NAMALWA (cell line): ENCODE measurements around the gene ITIH5.

Experiments used
- DNase-seq: peaks from one replicate; pipeline ENCODE4 v3.0.0-alpha.2; 2015; ENCODE audit warnings: low spot score

ITIH5 gene

DNA sequence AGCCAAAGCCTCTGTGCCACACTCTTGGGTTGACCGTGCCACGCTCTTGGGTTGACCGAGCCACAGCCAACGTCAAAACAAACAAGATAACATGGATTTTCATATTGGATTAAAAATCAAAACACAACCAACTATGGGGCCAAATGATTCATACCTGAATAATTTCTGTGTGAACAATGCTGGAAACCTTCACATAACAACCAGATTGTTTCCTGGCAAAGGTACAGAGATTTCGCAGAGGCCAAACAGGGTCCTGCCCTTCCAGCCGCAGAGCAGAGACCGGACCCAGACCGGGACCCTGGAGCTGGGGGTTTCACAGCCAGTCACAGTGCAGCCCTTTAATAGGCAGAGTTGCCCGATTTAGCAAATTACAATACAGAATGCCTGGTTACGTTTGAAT is 40.5 kb downstream of the ITIH5 start:
- no peak for DNase-seq

DNA sequence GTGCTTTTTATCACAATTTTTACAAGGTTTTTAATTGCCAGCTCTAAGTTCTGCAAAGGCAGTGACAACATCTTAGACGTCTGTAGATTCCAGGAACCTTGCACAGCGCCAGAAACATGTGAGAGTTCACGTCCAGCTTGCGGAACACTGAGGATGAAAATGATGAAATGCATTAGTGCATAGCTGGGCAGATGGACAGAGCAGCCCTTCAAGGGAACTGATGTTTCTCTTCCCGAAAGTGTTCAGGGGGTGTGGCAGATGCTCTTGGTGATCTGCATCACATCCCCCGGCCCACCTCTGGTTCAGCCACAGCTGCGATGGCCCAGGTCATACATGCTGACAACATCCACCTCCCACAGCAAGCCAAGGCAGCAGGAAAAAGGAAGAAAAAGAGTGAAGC is 40.9 kb downstream of the ITIH5 start:
- no peak for DNase-seq

DNA sequence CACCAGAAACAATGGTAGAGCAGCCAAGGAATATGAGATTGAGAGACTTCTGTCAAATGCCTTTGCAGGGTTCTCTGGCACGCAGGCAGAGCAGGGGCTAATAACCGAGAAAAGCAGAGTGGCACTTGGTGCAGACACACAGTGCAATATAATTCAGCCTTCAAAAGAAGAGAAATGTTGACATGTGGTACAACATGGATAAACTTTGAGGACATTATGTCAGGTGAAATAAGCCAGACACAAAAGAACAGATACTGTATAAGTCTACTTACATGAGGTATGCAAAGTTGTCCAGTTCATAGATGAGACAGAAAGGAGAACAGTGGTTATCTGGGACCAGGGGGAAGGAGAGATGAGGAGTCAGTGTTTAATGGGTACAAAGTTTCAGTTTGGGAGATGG is 41.8 kb downstream of the ITIH5 start:
- DNase-seq: no peak

DNA sequence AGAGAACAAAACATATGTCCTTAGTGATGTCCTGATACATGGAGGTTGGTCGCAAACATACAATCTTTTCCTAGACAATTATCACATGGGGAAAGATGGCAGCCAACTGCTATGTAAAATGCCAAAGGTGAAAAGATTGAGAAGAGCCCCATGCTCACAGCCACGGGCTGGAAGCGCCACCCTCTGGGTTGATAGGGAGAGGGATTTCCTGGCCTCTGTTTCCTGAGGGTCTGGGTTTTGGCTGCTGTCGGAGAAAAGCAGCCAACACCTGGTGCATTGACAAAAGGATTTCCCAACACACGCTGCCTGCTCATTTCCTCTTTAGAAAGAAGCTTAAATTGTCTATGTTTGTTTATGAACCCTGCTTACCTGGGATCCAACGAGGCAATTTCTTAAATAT is 43.8 kb downstream of the ITIH5 start:
- DNase-seq: no peak

DNA sequence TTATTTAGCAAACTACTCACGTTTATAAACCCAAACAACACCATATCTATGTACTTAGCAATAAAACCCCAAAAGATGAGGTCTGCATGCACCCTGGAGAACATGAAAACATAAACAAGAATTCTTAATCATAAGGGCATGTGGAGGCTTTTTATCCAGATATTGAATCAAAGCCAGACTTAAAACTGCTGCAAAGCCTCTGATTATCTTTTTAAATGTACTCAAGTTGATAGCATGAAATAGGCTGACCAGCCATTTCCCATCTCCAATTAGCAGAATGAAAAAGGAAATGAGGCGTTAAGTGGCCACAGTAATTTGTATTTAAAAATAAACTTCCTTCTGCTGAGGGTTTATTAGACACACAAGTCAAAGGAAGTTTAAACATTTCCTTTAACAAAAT is 48.3 kb downstream of the ITIH5 start:
- DNase-seq: no peak

DNA sequence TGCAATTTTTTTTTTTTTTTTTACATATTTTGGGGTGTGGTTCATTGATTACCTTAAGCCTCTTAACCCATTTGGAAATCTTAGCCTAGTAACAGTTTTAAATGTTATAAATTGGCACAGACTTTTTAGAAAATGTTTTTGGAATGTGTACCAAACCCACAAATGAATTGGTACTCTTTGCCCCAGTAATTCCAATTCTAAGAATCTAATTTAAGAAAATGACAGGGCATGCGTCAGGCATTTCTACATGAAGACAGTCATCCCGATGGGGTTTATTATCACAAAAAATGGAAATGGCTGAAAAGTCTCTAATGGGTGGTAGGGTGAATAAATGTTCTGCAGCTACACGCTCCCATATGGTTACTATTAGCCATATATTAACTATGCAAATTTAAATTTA is 54.9 kb downstream of the ITIH5 start:
- DNase-seq: no peak

DNA sequence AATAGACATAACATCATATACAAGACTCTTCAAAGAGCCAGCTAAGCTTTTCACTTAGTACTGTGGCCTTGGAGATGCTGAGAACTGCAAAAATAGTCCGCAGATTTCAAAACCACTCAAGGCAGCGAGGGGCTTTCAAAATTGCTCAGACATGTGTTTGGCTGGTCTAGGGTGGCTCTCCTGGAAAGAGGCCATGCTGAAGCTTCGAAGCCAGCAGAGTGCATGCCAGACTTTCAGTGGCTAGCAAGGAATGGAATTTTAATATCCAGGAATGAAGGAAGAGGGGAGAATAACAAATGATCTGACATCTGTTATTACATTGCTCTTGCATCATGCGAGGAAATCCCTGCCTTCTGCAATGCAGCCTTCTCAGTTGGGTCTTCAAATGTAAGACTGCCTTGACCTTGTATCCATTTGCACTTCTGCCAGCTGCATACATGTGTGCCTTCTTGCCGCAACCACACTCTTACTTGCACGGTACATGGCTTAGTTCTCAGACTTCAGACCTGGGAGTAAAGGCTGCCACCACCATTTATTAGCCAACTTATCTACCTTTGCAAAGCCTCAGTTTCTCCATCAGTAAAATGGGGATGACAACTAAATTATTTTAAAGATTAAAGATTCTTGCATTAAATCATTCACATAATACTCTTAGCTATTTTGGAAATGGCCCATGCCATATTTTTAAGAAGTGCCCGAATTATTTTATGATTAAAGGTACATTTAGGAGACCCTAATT is 55.9 kb downstream of the ITIH5 start:
- DNase-seq: no peak

DNA sequence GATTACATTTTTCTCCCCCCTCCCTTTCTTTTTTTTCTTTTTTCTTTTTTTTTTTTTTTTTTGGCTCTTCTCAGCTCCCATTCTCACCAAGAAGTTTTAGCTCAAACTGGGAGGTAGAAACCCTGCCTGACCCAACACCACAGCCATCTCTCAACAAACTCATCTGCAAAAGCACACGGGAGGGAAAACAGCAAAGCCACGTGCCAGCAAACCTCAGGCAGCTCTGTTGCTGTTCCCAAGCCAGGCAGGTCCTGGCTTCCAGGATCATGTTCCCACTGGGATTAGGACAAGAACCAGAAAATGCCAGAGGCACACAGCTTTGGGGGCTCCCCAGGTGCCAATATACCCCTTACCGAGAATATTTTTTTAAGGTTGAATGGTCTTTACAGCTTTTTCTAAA is 56.7 kb downstream of the ITIH5 start:
- no peak for DNase-seq

DNA sequence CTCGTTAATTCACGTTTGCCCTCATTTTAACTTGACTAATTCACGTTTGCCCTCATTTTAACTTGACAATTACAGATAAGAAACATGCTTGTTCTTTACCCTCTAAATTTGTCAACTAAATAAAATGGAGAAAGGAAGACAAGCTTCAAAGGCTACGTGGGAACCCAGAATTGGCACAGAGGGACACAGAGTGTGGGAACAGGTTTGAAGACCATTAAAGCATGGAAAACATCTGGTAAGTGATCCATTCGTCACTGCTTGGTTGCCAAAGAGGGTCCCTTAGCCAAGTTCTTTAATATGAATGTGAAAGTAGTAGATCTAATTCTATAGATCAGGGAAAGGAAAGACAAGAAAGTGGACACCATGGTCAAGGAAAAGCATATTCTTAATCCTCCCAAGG is 57.2 kb downstream of the ITIH5 start:
- no peak for DNase-seq

DNA sequence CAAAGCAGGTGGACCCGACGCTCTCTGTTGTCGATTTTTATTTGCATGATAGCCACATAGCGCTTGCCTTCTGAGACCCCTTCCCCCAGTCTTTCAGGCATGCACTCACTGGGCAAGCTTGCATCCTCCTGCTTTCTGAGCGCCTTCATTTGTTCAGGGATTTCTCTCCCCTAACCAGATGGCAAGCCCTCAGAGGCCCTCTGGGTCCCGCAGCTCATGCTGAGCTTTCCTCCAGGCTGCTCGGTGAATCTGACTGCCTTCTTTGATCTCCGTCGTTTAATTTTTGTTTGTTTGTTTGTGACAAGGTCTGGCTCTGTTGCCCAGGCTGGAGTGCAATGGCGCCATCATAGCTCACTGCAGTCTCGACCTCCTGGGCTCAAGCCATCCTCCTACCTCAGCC is 58.8 kb downstream of the ITIH5 start:
- DNase-seq: no peak

DNA sequence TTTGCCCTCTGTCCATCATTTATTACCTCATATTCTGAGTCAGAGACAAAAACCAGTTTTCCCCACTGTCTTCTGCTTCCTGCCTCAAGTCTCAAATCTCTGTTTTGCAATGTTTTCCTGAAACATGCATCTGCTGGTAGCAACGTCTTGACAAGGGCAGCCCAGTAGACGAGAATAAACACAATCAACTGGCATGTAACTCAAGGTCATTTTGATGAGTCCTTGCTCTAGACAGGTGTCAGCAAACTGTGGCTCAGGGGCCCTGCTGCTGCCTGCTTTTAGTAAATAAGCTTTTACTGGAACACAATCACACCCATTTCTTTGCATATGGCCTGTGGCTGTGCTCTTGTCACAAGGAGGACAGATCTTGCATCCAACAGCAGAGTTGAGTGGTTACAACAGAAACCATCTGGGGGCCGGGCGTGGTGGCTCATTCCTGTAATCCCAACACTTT is 59.8 kb downstream of the ITIH5 start:
- DNase-seq: no peak

DNA sequence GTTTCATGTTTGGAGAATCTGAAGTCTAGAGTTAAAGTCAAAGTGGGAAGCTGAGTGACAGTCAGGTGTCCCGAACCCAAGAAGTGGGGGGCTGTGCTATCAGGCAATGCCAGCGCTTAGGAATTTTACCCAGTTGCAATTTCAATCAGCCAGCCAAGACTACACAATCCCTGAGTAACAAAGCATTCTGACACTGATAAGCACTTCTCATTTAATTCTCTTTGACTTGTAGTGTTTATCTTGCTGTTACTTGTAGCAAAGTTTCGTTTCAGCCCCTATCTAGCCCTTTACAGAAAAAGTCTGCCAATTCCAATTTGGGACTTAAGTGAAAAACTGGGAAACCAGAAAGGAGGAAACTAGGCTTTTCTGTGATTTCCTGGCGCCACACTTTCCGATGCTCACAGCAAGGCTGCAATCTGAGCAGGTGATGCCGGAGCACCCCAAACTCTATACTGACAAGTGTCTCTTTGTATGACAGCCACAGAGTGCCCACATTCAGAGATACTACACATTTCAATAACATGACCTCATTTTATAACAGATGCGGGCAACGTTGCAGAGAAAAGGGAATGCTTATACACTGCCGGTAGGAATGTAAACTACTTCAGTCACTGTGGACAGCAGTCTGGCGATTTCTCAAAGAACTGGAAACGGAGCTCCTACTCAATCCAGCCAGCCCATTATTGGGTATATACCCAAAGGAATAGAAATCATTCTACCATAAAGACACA is 61.0 kb downstream of the ITIH5 start:
- DNase-seq: no peak

DNA sequence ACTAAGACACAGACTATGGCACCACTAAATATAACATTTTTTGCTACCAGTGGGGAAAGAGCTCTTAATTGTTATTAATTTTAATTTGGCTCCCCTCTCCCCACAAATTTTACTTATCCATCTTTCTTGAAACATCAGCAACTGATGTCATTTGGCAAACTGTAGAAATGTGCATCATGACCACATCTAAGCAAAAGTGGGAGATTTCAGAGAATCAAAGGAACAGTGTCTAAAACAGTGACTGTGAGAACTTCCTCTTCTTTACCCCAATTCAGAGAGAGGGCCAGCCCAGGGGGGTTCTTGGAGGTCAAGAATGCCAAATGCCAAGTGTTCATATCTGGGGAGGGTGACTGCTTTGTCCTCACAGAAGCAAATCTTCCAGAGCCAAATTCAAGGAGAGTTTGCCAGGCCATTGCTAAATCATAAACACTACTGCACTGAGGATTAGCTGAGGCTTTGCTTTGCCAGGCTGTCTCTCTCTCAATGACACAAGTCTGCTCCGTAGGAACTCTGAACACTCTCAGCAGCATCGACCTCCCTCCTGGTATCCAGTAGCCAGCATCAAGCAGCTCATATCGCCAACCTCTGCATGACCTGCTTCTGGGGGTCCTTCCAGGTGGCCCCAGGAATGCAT is 65.6 kb downstream of the ITIH5 start:
- no peak for DNase-seq

DNA sequence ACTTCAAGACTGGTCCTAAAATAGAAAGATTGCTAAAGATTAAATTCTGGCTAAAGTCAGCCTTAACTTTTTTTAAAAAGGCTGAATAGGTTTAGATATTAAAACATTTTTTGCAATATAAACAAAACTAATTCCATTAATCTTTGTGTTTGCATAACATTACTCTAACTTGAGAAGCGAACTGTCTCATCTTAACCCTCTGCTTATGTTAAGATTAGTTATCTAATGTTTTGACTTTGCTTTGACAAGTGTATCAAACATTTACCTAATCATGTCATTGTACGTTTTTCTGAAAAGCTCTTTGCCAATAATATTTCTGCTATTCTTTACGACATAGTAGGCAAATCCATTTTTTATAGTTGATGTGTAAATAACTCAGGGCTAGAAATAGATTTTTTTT is 68.0 kb downstream of the ITIH5 start:
- DNase-seq: no peak

DNA sequence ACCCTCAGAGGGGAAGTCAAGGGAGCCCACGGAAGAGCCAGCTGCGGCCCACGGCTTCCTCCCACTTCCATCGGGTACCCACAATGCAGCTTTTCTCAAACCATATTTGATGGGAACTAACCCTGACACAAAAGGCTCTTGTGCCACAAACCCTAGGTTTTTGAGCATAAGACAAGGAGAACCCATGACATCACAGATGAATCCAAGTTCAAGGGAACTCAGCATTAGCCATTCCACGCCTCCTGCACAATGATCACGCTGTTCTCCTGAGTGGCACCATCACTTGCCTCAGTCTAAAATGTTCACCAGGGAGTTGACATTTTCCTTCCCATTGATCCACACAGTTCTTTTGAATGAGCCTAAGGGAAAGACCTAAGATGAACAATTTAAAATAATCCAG is 70.4 kb downstream of the ITIH5 start:
- DNase-seq: no peak

DNA sequence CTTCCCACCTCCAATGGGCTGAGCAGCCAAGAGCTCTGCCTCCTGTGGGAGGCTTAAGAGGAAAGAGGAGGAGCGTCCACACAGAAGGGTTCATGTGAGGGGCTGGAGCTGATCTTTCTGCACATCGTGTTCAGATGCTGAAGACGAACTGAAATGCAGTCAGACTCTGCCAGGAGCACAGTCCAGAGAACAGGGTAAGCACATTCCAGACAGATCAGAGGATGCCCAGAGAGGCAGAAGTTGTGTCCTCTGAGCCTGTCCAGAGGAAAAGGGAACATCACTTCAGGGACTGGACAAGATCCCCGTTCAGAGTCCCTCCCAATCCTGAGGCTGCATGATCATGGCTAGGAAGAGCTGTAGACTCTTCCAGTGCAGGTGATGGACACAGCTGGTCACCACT is 72.9 kb downstream of the ITIH5 start:
- no peak for DNase-seq

DNA sequence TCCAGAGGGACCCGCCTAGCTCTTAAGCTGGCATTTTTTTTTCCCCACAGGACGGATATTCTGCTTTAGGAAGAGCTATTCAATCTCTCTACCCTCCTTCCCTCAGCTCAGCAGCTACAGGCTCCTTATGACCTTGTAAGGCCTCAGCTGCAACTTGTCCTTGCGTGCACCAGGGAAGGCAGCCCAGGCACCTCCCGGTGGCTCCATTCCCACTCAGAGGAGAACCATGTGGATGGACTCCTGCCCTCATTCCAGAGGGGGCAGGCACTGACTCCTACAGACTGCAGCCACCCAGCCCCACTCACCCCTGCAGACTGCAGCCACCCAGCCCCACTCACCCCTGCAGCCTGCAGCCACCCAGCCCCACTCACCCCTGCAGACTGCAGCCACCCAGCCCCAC is 73.7 kb downstream of the ITIH5 start:
- DNase-seq: peak; percentile 5

DNA sequence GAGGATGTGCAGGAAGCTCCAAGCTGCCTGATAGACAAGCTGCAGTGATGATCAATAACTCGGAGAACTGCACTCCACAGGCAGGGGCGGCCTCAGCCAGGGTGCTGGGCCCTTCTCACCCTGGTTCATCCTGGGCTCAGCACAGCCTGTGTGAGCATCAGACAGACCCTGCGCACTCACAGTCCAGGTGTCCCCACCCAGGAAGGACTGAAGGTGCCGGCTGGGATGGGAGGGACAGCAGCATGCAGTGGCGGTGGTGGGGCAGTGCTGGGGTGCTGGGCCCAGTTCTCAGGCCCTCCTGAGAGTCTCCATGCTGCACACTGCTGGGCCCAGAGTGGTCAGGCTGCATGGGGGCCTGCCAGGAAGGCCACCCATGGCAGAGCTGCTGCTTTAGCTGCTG is 74.1 kb downstream of the ITIH5 start:
- no peak for DNase-seq

DNA sequence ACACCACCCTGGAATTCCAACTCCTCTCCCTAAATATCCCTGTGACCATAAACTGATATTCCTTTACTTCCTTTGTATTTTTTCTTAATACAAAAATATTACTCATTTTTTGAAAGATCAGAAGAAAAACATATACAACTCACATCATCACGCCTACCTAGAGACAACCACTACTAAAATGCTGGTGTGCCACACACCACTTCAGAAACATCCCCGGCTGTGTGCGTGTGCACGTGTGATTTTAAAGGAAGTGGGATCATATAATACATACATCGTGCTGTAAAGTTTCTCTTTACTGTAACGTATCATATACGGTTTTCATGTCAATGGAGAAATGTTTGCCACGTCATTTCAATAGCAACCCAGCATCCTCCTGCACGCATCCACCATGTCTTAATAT is 76.5 kb downstream of the ITIH5 start:
- no peak for DNase-seq

DNA sequence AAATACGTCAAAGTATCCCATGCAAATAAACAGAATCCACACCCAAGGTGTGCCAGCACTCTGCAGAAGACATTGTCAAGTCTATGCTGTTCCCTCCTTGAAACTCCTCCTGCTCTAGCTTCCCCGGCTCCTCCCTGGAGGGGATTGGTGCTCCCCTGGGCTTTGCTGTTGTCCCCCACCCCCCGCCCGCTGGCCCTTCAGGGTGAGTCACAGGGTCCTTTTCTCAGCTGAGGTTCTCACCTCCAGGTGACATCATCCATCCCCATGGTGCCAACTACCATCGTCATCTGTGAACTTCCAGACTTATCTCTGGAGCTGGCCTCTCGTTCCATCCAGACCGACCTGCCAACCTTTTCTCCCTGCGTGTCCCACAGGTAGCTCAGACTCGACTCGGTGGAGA is 77.0 kb downstream of the ITIH5 start:
- DNase-seq: no peak

DNA sequence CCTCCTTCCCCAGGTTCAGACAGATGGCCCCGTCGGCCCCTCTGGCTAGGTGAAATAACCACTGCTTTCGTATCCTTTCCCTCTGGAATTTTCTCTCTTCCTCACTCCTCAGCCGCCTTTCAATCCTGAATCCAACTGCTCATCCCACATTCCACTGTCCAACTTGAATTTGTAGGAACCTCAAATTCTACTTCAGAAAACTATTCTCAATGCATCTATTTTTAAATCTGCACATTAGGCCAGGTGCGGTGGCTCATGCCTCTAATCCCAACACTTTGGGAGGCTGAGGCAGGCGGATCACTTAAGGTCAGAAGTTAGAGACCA is 78.9 kb downstream of the ITIH5 start:
- DNase-seq: no peak

DNA sequence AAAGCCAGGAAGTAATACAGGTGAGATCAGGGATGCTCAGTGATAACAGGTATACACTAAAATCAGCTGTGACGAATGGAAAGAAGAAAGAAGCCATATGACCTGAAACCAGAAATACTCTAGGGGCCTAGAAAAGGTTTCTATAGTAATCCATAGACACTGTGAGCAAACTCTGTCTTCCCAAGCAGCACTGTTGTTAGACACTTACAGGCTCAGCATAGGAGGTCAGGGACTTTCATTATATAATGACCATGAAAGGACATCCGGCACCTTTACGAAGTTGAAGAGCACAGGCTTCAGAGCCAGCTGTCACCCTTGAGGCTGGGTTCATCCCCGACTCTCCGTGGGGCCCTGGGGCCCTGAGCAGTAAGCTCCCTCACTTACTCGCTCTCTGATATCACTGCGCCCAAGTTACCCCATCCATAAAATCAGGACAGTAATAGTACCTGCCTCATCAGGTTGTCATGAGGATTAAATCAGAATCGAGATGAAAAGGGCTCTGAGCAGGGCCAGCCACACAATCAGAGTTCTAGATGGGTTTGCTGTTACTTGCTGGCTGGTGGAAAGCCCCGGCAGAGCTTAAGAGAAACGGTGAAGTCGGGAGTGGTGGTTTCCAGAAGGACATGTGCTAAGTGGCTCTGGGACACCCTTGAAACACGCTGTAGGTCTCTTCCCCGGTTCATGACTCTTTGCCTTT is 79.5 kb downstream of the ITIH5 start:
- DNase-seq: no peak

DNA sequence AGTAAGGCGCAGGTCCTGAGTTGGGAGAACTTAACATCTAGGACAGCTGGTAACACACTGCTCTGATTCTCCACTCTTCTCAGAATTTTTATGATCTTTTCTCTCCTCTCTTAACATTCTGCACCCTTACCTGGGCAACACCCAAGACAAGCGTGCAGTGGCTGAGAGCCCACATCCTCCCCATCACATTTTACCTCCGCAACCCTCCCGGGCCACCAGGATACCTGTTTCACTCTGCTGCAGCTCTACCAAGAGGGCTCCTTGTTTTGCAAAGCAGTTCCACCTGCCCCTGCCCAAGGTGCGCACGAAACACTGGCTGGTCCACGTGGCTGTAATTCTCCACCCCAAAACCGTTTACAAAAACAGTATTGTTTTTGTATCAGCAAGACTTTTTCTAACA is 81.5 kb downstream of the ITIH5 start:
- DNase-seq: no peak
